Sciatic nerve (tissue), 2 donors: ENCODE measurements around the gene COMMD1. TPM values are rescaled to one million over a fixed set of nuclear protein-coding genes. Genes with fewer than 3 reads are reported as not detected.
"Not testable (repeated sequence)": the region's sequence is repeated elsewhere in the genome, so short reads cannot be mapped to it uniquely, and the experiment has no call there.

Source experiments
- ATAC-seq: fragments of 200-7000 bp; cut with Tn5 transposase; one replicate; pipeline ENCODE4 v1.9.1; 2020; ENCODE audit warnings: mild to moderate bottlenecking, moderate library complexity
- DNase-seq: peaks from one replicate; pipeline ENCODE4 v3.0.0-alpha.2; 2020; ENCODE audit warnings: low spot score
- intact Hi-C: fragments of 100-400 bp; cut with DNase I; formaldehyde crosslinking; loops from one replicate; pipeline ENCODE4 v1.14.2; 2022
- total RNA-seq: library from RNA; stranded (reverse); fragmentation: NEBNext Ultra II Directional; extraction: Animal tissue kit (Norgen Biotek cat#: 25700); gene quantifications from one replicate; pipeline ENCODE4 v1.2.1, GENCODE V29; 2021
- donor health status: DM: no; HTN: no; CAD: no.
- donor health status: DM: no; HTN: no; CAD: no.

Gene COMMD1
- total RNA-seq, 1 donor from 2014 or later, result 30.1 TPM

DNA sequence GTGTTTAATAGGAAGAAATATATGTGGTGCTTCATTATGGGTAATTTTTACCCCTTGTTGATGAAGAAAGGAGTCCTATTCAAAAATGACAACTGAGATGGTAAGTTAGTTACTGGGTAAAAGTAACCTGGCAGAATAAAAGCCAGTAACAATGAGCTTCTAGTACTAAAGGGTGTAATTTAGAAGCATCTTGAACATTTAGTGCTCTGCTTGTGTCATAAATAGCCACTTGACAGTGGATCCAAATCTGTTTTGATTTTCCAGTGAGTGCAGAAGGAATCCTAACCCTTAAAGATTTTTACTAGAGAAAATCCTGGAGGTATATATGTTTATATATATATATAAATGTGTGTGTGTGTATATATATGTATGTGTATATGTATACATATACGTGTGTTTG is 15.1 kb downstream of the COMMD1 start:
- no peak for ATAC-seq

DNA sequence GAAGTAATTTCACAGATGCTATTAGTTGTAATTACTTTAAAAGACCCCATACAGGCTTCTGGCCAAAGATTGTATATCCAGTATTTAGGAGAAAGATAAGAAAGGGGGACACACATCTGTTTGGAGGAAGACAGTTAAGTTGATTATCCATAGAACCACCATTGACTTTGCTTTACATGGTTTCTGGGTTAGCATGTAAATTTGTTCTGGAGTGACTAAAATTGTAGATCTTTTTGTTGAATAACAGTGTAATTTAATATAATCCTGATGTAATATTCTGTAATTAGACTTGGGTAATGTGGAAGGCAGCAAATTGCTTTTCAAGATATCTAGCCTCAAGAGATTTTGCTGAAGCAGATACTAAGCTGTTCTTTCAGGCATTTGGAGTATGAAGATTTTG is 17.2 kb downstream of the COMMD1 start:
- no peak for ATAC-seq
- no peak for DNase-seq
- intact Hi-C loops, result no loop called here

More for the DNA sequence above, 15.1 kb downstream of the COMMD1 start:
- intact Hi-C loops, result no loop called here
- DNase-seq, result no peak

DNA sequence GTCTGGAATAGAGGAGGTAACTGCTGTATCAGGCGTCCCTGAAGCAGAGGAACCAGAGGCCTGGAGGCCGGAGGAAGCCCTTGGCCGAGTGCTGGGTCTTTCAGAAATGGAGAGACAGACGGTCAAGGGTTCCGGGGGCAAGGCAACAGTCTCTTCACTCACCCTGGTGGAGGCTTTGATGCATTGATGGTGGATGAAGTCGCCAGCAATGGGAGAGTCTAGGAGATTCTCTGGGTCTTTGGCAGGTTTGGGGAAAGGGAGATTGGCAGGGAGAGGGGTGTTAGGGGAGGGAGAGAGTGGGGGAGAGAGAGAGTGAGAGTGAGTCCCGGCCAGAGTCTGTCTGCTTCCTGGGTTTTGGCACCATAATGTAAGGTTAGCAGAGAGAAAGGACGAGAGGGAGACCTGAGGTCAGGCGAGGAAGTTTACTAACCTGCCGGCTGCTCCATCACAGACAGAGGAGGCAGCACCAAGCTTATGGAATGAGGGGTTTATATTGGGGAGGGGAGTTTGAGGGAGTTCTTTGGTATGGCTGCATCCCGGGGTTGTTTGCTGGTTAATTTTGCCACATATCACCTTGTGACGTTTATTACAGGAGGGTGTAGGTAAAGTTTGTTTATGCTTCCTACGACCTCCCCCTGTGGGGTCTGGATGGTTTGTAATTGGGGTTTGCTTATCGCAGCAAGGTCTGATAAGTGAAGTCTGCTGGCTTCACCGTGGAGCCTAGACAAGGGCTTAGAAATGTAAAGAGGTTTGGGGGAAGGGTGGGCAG is 19.6 kb downstream of the COMMD1 start:
- DNase-seq, result no peak
- ATAC-seq, result no peak
- intact Hi-C loops, result no loop called here

DNA sequence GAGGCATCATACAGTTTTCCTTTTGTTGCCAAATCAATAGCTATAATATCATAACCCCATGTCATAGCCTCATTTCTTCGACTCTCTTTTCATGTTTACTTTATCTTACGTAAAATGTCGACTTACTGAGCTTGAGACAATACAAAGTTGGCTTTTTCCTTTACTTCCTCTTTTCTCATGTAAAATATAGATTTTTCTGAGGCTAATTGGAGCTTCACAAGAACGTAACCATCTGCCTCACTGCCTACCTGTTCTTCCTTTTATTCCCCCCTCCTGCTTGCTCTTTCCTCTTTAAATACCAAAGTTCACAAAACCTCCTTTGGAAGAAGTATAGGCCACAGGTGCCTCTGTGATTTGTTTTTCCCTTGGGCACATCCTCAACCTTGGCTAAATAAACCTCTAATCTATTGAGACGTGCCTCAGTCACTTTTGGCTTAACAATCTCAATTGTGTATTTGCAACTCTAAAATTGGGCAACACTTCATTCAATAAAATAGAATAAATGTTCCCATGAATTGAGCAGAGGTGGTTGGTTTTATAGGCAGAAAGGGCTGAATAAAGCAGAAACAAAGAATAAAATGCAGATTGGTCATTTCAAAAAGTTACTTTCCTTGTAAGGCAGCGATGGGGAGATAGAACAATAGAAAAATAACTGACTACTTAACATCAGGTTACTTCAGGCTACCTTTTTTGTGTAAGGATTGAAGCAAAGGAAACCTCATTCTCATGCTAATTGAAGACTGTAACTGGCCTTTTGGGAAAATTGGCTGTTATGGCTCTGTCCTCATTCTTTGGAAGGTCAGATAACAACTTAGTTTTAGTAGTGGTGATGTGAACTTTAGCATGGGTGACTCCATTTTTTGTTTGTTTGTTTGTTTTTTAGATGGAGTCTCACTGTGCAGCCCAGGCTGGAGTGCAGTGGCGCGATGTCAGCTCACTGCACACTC is 21.3 kb downstream of the COMMD1 start:
- ATAC-seq, result no peak
- intact Hi-C loops, result no loop called here
- DNase-seq, result no peak

DNA sequence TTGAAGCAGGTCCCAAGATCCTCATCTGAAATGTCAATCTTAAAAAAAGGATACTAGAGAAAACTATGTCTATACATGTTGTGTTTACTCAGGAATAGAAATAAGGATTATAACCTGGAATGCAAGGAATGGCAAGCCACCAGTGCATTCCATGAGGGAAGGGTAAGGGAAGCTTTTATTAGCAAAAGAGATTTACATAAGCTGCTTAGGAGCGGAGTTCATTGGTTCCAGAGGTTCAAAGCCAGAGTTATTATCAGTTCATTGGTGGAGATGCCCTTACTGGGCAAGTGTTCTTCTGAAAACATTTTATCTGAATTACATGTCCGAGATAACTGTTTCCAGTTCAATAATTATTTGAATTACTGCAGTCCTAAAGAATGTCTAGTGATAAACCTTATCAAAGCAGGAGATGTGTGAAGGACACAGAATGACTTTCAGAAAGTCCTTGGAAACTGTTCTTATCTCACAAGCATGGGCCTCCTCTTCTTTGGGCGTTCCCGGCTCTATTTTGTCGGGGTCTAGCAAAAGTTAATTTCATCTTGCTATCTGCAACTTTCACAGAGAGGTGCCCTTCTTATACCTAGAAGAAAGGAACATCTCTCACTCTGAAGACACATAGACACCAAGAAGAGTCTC is 23.5 kb downstream of the COMMD1 start:
- ATAC-seq, result no peak
- intact Hi-C loops, result no loop called here
- DNase-seq, result no peak

DNA sequence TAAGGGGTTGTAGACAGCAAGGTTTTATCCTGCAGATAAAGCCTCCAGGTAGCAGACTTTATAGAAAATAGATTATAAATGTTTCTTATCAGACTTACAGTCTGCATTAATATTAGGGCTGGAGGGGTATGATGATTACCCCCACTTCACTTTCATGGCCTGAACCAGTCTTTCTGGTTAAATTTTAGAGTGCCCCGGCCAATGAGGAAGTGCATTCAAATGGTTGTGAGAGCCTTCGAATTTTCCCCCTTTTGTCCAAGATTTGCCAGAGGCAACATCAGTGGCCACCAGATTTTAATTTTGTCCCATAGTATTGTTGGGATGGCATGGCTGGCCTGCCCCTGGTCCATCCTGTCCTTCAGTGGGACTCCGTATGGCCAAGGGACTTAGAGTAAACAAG is 31.6 kb downstream of the COMMD1 start:
- intact Hi-C loops, result no loop called here
- ATAC-seq (no peak), DNase-seq (no peak)

DNA sequence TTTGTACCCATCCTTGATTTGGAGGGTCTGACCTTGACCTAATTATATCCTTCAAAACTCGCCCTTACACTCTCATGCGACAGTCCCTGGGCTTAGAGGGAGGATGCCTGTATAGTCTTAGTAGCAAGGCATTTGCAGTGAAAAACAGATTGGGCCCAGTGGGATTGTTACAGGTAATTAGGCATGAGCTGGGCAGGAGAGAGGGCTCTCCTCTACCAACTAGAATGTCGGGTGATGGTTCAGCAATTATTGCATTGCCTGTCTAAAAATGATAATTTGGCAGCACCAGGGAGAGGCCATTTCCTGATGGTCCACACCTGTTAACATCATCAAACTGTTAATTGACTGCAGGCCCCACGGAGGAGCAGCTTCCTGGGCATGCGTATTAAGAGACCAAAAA is 32.4 kb downstream of the COMMD1 start:
- no peak for DNase-seq
- intact Hi-C loops, result no loop called here
- ATAC-seq, result no peak

DNA sequence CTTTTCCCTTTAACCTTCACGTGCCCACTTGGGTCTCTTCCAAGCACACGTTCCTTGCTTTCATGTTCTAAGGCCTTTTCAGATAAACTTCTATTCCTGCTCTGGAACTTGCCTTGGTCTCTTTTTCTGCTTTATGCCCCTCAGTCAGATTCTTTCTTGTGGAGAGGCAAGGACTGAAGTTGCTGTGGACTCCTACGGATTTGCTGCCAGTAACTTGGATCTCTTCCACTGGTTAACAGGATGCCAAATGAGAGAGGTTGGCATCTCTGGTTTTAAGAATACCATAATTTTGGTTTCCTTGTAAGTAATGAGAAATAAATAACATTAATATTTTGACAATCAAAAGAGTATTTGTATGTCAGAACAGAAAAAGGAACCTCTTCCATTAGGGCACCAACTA is 33.0 kb downstream of the COMMD1 start:
- intact Hi-C loops, result no loop called here
- no peak for ATAC-seq
- DNase-seq, result no peak

DNA sequence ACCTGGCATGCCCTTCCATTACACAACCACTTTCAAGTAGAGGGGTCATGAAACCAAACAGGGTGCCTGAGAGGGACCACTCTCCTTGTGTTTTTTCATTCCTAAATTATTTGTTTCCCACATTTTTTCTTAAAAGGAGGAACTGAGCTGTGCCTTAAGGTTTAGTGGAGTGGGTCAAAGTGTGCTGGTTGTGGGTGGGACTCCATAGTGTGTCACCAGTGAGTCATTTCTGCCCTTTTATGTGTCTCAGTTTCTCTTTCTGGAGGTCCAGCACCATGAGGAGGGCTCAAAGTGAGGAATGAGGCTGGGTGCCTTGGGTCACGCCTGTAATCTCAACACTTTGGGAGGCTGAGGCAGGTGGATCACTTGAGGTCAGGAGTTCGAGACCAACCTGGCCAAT is 37.8 kb downstream of the COMMD1 start:
- intact Hi-C loops, result no loop called here
- no peak for ATAC-seq

DNA sequence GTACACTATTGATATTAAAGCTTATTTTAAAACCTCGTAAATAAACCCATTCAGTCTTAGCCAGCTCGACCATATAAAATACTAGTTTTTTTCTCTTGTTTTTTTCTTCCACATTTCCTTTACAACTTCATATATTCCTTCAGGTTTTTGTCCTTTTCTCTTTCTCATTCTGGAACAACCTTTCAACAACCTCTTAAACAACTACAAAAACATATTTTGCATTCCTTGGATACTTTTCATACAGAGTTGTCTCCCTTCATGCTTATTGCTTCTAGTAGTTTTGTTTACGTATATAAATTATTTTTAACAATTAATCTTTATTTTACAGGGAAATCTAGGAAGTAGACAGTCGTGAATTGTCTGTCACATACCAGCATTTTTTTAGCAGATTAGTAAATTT is 41.2 kb downstream of the COMMD1 start:
- ATAC-seq (no peak), DNase-seq (no peak)
- intact Hi-C loops, result no loop called here

More for the DNA sequence above, 37.8 kb downstream of the COMMD1 start:
- no peak for DNase-seq

DNA sequence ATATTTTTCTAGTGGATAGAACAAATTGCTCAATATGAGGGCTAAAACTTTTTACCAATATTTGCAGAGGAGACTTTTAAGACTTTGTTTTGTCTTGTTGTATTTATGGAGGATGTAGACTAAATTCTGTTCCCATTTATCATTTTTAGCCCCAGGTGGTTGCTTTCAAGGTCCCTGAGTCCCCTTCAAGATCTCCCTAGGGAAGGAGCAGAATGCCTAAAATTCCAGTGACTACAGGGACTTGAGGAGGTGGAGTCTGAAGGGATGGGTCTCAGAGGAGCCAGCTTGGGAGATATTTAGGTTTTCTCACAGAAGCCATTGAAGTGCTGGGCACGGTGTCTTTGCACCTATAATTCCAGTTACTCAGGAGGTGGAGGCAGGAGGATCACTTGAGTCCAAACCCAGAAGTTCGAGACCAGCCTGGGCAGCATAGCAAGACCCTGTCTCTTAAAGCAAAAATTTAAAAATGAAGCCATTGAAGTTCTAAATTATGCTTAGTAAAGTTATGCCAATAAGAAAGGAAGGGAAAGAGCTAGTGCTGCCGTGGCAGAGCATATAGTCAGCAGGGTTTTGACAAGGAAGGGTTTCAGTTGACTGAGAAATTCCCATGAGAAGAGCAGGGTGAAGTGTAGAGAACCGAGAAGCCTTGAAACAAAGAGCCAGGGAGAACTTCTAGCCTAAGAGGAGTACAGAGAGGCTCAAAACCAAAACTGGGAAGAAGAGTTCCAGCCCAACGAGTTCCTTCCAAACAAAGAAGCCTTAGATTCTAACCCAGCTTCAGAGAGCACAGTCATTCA is 43.4 kb downstream of the COMMD1 start:
- intact Hi-C loops, result no loop called here
- ATAC-seq (no peak), DNase-seq (no peak)

DNA sequence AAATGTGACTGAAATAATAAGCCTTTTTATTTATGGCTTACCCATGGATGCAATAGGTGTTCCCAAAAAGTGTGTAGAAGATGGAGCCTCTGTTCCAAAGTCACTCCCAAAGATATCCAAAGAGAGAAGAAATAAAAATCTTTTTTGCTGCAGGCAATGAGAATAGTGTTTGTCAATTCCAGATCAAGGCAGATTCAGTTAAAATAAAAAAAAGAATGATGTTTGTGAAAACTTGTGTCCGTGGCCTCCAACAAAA is 43.9 kb downstream of the COMMD1 start:
- ATAC-seq (no peak), DNase-seq (no peak)
- intact Hi-C loops, result no loop called here

DNA sequence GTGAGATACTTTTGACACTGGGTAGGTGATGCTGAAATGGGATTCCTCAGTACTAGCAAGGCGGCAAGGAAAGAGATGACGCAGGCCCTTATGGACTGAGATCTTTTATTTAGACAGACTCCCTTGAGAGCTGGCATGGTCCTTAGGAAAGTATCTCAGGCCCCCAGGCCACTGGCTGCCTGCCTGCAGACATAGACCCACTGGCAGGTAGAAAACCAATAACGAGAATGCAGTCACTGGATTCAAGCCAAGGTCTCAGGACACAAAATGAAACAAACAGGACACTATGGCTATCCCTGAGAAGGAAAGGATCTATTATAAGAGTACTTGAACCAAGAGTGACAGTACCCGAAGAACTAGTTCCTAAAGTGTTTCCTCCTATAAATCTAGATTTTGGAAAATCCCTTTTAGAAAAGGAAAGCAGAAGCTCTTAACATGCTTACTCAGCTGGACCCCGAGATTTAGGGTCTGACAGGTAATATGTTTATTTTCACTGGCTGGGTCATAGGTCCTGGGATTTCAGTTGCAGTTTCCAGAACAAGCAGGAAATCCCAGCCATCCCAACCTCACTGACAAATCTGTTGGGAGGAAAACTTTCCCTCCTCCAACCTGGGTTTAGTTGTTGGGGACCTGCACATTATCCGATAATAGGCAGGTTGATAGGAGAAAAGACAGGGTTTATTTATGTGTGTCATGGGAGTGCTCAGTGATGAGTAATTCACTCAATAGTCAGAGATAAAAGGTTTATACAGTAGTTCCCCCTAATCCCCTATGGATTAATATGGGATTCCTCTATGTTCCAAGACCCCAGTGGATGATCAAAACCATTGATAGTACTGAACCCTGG is 44.5 kb downstream of the COMMD1 start:
- DNase-seq (no peak), ATAC-seq (peak; percentile 34)
- intact Hi-C loops, result no loop called here

DNA sequence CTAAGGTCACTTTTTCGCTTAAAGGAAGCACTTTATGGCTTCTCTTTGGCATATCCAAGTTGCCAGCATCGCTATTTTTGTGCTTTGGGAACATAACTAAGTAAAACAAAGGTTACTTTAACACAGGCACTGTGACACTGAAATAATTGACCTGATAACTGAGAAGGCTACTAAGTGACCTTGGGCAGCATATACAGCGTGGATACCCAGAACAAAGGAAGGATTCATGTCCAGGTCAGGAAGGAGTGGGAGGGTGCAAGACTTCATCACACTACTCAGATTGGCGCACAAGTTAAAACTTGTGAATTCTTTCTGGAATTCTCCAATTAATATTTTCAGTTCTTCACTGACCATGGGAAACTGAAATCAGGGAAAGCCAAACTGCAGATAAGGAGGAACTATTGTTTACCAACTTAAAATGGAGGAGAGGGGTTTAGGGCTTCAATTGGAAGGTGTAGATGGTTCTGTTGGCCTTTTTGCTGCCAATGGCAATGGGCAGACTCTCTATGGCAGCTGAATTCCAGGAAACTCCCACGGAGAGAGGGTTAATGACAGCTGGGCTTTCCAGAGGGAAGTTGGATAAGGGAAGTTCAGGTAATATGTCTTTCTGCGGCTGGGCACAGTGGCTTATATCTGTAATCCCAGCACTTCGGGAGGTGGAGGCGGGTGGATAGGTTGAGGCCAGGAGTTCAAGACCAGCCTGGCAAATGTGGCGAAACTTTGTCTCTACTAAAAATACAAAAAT is 45.3 kb downstream of the COMMD1 start:
- intact Hi-C loops, result no loop called here

DNA sequence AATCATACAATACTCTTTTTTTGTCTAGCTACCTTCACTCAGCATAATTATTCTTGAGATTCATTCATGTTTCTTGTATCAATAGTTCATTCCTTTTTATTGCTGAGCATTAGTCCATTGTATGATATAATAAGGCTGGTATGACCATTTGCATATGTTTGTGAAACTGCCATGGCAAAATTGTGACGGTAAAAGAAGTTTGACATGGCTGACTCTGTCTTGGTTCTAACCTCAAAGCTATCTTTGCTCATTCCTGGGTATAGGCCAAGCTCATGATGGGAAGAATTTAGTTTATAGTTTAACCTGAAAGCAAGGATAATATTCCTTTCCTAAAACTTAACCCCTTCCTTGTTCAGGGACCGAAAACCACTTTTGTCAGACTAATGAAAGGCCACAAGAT is 46.4 kb downstream of the COMMD1 start:
- intact Hi-C loops, result no loop called here
- ATAC-seq, result no peak
- DNase-seq, result no peak

More for the DNA sequence above, 45.3 kb downstream of the COMMD1 start:
- DNase-seq (no peak), ATAC-seq (peak; percentile 49)

DNA sequence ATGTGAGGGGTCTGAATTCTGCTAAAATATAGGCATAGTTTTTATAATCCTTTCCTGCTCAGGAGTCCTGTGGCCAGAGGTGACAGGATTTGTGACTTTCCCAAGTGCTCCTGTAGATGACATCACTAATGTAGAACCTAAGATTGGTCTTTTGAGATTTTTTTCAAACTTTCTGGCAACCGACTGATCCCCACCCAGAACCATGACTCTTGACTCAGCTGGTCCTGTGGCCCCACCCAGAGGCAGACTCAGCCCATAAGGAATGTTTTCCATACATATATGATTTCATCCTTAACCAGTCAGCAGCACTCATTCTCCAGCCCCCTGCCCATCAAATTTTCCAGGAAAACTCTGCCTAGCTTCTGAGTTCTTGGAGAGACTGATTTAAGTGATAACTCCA is 46.8 kb downstream of the COMMD1 start:
- intact Hi-C loops, result no loop called here
- no peak for ATAC-seq
- DNase-seq, result no peak

DNA sequence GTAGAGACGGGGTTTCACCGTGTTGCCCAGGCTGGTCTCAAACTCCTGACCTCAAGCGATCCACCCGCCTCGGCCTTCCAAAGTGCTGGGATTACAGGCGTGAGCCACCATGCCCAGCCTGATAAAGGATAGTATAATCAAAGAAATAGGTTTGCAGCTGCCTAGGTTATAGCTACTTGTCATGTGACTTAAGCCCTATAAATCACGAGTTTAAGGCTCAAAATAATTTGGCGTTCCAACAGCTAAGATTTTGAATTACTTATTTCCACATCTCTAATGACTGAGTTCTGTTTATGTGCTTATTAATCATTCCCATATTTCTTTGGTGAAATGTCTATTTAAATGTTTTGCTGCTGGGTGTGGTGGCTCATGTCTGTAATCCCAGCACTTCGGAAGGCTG is 49.4 kb downstream of the COMMD1 start:
- ATAC-seq, intact Hi-C loops, DNase-seq: not testable (repeated sequence)
